ENCODE data around the gene MACROD1. TPM values are rescaled to one million over a fixed set of nuclear protein-coding genes. Genes with fewer than 3 reads are reported as not detected.

MACROD1 gene
- total and polyA plus RNA-seq, 9 donors, result 21.1 to 50.2 (median 32.2) TPM

DNA sequence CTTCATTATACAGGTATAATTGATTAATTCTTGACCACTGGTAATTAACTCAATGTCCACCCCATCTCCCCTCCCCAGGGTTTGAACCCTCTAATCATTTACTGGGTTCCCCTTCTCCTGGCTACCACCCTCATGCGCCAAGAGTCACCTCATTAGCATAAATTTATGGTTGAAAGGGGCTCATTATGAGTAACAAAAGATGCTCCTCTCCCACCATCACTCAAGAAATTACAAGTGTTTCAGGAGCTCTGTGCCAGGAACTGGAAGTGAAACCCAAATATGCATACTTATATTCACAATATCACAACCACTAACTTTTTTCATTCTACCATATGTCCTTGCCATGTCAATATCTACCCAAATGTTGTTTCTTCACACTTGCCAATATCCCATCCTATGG is 12.3 kb upstream of the MACROD1 start:
- Histone ChIP-seq H3K27ac (no peak overlapping the region), H3K4me1 (ENCODE audit: insufficient read depth) (no peaks in the 10 kb centered on the region), H3K36me3 (no peaks in the 10 kb centered on the region), H3K4me3 (no peak overlapping the region), H3K27me3 (no peaks in the 10 kb centered on the region), H3K9me3 (no peaks in the 10 kb centered on the region)
- no peak for DNase-seq
- no peak for TF ChIP-seq EP300 (IDR thresholded peaks at IDR 0.05)
- no peak for TF ChIP-seq CTCF (IDR thresholded peaks at IDR 0.05)
- TF ChIP-seq POLR2A (IDR thresholded peaks at IDR 0.05), result no peak
- intact Hi-C loops (cut with DNase I), result no loop called here
- WGBS, 3 donors, result 82 to 95% (median 91%) methylated on average over 1 of the region's 1 CpG

DNA sequence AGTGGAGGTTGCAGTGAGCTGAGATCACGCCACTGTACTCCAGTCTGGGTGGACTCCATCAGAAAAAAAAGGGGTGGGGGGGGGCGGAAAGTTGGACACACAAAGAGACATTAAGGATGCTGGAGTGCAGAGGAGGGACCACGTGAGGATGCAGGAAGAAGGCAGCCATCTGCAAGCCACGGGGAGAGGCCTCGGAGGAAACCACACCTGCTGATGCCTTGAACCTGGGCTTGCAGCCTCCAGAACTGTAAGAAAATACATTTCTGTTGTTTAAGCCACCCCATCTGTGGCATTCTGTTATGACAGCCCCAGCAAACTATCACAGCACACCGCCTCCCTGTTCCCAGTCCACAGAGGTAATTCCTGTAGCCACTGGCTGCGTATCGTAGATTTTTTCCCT is 10.8 kb upstream of the MACROD1 start:
- Histone ChIP-seq H3K4me1 (ENCODE audit: insufficient read depth) (no peaks in the 10 kb centered on the region), H3K4me3 (no peak overlapping the region), H3K9me3 (no peaks in the 10 kb centered on the region), H3K27me3 (no peaks in the 10 kb centered on the region), H3K27ac (no peak overlapping the region), H3K36me3 (no peaks in the 10 kb centered on the region)
- WGBS, 3 donors, result 83 to 90% (median 89%) methylated on average over 8 of the region's 8 CpGs
- intact Hi-C loops (cut with DNase I), result no loop called here
- TF ChIP-seq EP300 (IDR thresholded peaks at IDR 0.05), result no peak
- no peak for TF ChIP-seq CTCF (IDR thresholded peaks at IDR 0.05)
- TF ChIP-seq POLR2A (IDR thresholded peaks at IDR 0.05), result no peak
- no peak for DNase-seq

DNA sequence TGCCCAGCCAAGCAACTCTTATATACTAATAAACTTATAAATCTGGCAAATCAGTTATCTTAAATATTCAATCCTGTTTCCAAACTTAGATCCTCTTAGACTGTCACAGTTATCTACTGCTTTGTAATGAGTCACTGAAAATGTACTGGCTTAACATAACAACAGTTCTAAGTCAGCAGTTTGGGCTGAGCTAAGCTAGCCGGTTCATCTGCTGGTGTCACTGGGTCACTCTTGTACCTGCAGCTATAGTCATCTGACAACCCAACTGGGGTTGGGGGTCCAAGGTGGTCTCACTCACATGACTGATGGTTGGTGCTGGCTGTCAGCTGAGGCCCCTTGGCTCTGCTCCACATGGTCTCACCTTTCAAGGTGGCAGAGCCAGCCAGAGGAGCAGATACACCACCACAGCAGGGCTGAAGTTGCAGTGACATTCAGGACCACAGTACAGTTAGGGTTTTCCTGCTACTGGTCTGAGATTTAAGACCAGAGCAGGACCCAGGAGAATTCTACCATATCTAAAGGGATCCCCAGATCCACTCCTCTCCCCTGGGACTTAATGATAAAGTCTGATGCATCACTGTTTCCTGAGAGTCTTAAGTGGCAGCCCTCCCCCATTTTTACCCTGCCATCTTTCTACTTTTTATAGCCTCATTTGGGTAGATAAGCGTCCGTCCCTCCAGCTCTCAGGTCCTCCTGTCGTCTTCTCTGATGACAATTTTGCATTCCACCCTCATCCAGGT is 7.9 kb upstream of the MACROD1 start:
- H3K27ac ChIP-seq, result no peak overlapping the region
- no peaks in the 10 kb centered on the region for H3K27me3 ChIP-seq
- H3K9me3 ChIP-seq, result no peaks in the 10 kb centered on the region
- intact Hi-C loops (cut with DNase I), result no loop called here
- no peaks in the 10 kb centered on the region for H3K36me3 ChIP-seq
- H3K4me1 ChIP-seq (ENCODE audit: insufficient read depth), result no peaks in the 10 kb centered on the region
- WGBS, 3 donors, result 90 to 96% (median 93%) methylated on average over 4 of the region's 4 CpGs
- TF ChIP-seq CTCF (IDR thresholded peaks at IDR 0.05), result no peak
- TF ChIP-seq EP300 (IDR thresholded peaks at IDR 0.05), result no peak
- TF ChIP-seq POLR2A (IDR thresholded peaks at IDR 0.05), result no peak
- H3K4me3 ChIP-seq, result no peak overlapping the region
- DNase-seq, result no peak

DNA sequence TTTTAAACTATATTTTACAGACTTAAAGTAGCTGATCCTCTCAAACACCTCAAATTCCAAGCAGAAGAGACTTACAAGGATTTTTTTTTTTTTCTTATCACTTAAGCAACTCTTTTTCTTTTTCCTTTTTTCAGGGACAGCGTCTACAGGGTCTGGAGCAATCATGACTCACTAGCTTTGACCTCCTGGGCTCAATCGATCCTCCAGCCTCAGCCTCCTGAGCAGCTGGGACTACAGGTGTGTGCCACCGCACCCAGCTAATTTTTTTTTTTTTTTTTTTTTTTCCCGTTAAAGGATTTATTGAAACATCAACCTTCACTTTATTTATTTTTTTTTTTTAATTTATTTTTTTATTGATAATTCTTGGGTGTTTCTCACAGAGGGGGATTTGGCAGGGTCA is 4.5 kb upstream of the MACROD1 start:
- intact Hi-C loops (cut with DNase I), result no loop called here

More for the DNA sequence above, 4.5 kb upstream of the MACROD1 start:
- Histone ChIP-seq H3K27me3 (no peaks in the 10 kb centered on the region), H3K9me3 (no peaks in the 10 kb centered on the region), H3K4me3 (no peak overlapping the region), H3K36me3 (no peaks in the 10 kb centered on the region), H3K4me1 (ENCODE audit: insufficient read depth) (peaks cover 2% of the 10 kb centered on the region), H3K27ac (no peak overlapping the region)
- WGBS, 3 donors, result 88 to 95% (median 89%) methylated on average over 4 of the region's 4 CpGs
- no peak for DNase-seq
- TF ChIP-seq POLR2A (IDR thresholded peaks at IDR 0.05) (no peak), CTCF (IDR thresholded peaks at IDR 0.05) (no peak)
